LNCAP (cell line): ENCODE measurements around the gene OPRL1.

ENCODE experiments used
- CTCF ChIP-seq: fragments of 450-650 bp; IDR thresholded peaks from 2 replicates; pipeline ENCODE4 v1.5.1; 2017; ENCODE audit warnings: mild to moderate bottlenecking

Gene OPRL1

GRCh38 chr20:64047046-64047389 lies 32.9 kb upstream of the OPRL1 start:
- no peak for TF ChIP-seq CTCF

GRCh38 chr20:64047968-64048401 lies 31.9 kb upstream of the OPRL1 start:
- no peak for TF ChIP-seq CTCF

GRCh38 chr20:64048402-64049044 lies 31.4 kb upstream of the OPRL1 start:
- TF ChIP-seq CTCF = no peak

- no peak for TF ChIP-seq CTCF
Measured at GRCh38 chr20:64049060-64049877, 30.6 kb upstream of the OPRL1 start, which contains the start of gene SOX18. TSS of gene SOX18 (minus strand) at chr20:64049639. CDS start at chr20:64049516, 123 bp downstream.

GRCh38 chr20:64049878-64050260 lies 30.0 kb upstream of the OPRL1 start:
- TF ChIP-seq CTCF = no peak

GRCh38 chr20:64050261-64051032 lies 29.4 kb upstream of the OPRL1 start:
- TF ChIP-seq CTCF = no peak

- no peak for TF ChIP-seq CTCF
Measured at GRCh38 chr20:64051033-64051452, 28.8 kb upstream of the OPRL1 start.
